Effector CD8-positive, alpha-beta T cell (primary cell): ENCODE measurements around the gene ARHGEF19.

Experiments used
- DNase-seq: peaks from one replicate; lab custom pipeline; 2025; lab: John Stamatoyannopoulos, UW

ARHGEF19 gene

DNA sequence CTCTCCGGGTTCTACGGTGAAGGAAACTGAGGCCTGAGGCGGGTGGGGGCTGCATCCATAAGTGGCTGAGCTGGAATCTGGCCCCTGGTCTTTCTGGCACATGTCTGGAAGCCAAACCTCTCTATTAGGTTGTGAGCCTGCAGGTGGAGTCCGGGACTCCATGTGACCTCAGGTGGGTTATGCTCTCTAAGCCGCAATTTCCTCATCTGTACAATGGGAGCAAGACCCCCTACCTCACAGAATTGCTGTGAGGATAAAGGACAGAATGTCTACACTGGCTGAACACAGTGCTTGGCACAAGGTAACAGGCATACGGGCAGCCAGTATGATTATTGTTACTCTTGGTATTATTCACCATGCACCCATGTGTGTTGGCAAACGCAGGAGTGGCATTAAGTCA is 63.3 kb downstream of the ARHGEF19 start:
- DNase-seq: no peak

DNA sequence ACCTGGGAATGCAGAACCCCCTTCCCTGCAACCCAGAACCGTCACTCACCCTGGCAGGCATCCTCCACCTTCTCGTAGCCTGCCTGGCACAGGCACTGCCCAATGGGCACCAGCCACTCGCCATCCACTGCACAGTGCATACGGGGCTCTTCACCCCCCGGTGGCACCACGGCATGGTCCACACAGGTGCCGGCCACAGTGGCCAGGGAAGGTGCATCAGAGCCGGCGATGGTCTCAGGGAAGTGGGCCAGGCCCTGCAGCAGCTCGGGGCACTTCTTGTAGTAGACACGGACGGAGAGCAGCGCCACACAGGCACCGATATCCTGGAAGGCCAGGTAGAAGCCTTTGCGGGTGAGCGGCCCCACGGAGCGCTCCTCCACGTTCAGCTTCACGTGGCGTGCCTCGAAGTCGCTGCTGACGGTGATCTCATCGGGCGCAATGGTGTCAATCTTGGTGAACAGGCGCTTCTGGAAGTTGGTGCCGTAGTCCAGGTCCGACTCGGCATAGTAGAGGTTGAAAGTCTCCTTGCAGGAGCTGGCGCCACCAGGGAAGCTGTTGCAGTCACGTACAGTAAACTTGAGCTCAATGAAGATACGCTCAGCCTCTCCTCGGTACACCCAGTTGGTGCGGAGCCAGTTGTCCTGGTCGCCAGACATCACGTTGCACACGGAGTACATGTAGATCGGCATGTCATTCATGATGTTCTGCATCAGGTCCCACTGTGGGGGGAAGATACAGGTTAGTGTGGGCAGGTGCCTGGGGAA is 63.9 kb downstream of the ARHGEF19 start:
- DNase-seq: no peak
